ENCODE data around the gene RAB40B. TPM values are rescaled to one million over a fixed set of nuclear protein-coding genes. Genes with fewer than 3 reads are reported as not detected.

Gene RAB40B
- total and polyA plus RNA-seq, 8 donors: 3.4 to 15.8 (median 6.5) TPM

- no peak for FAIRE-seq
- intact Hi-C loops (cut with DNase I): no loop called here
Measured at GRCh38 chr17:82648742-82649331, 49.7 kb downstream of the RAB40B start.

DNA sequence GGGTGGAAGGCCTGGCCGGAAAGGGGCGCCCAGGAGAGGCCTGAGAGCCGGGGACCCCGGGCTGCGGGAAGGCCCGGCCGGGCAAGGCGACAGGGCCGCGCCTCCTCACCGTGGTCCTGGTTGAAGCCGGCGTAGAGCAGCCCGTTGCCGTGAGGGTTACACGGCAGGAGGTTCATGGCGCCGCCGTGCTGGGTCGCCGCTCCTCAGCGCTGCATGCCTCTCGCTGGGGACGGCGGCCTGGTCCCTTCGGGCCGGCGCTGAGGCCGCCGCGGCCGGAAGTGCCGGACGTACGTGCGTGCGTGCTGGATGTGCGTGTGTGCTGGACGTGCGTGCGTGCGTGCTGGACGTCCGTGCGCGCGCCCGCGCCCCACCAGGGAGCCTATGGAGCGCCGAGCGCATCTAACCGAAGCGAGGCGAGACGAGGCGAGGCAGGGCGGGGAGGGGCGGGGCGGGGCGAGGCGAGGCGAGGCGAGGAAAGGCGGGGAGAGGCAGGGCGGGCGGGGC, 50.3 kb downstream of the RAB40B start, which contains the start of gene WDR45B:
WDR45B (minus strand) TSS at position 280 of the 504 bp plus-strand sequence; CDS start at position 176, 104 bp downstream.
- 0 to 1% methylated on average over 37 to 65 of the region's 67 CpGs for WGBS, 2 donors
- DNase-seq (peak; percentile 92 to 99 (median 96)), ATAC-seq (peak; percentile 91 to 97 (median 95)), FAIRE-seq (no peak)
- peaks cover 5 to 21% (median 9%) of the 10 kb centered on the region in 3 donors for H3K4me1 ChIP-seq
- H3K9me3 ChIP-seq: no peaks in the 10 kb centered on the region
- intact Hi-C loops (cut with DNase I): no loop called here
- H3K4me3 ChIP-seq: peak within 1 kb of the TSS; percentile 98 to 99 (median 98)
- H3K36me3 ChIP-seq: no peaks in the 10 kb centered on the region
- TF ChIP-seq, protein P1, sequence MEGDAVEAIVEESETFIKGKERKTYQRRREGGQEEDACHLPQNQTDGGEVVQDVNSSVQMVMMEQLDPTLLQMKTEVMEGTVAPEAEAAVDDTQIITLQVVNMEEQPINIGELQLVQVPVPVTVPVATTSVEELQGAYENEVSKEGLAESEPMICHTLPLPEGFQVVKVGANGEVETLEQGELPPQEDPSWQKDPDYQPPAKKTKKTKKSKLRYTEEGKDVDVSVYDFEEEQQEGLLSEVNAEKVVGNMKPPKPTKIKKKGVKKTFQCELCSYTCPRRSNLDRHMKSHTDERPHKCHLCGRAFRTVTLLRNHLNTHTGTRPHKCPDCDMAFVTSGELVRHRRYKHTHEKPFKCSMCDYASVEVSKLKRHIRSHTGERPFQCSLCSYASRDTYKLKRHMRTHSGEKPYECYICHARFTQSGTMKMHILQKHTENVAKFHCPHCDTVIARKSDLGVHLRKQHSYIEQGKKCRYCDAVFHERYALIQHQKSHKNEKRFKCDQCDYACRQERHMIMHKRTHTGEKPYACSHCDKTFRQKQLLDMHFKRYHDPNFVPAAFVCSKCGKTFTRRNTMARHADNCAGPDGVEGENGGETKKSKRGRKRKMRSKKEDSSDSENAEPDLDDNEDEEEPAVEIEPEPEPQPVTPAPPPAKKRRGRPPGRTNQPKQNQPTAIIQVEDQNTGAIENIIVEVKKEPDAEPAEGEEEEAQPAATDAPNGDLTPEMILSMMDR (IDR thresholded peaks at IDR 0.05): no peak
- H3K27me3 ChIP-seq: no peaks in the 10 kb centered on the region
- peak within 1 kb of the TSS; percentile 76 to 98 (median 85) for H3K27ac ChIP-seq

More at GRCh38 chr17:82648742-82649331, 49.7 kb downstream of the RAB40B start:
- ATAC-seq (peak; percentile 4 to 12 (median 8)), DNase-seq (peak; percentile 66 to 90 (median 74))
- WGBS, 2 donors: 15 to 23% methylated on average over 14 to 22 of the region's 37 CpGs
- TF ChIP-seq, protein P1 (IDR thresholded peaks at IDR 0.05): no peak
- H3K9me3 ChIP-seq: no peaks in the 10 kb centered on the region
- no peaks in the 10 kb centered on the region for H3K27me3 ChIP-seq
- no peaks in the 10 kb centered on the region for H3K36me3 ChIP-seq
- H3K27ac ChIP-seq: peak overlapping the region in 1 of 4 donors; percentile 33
- peaks cover 5 to 15% (median 9%) of the 10 kb centered on the region in 3 donors for H3K4me1 ChIP-seq
- peak overlapping the region in 1 of 4 donors; percentile 31 for H3K4me3 ChIP-seq

- H3K27ac ChIP-seq: peak overlapping the region; percentile 76 to 98 (median 85)
- 1% methylated on average over 39 to 54 of the region's 54 CpGs for WGBS, 2 donors
- intact Hi-C loops (cut with DNase I): no loop called here
- no peaks in the 10 kb centered on the region for H3K27me3 ChIP-seq
- peak in 5 of 6 donors; percentile 47 to 80 (median 61) for DNase-seq
- no peak for FAIRE-seq
- TF ChIP-seq, protein P1 (IDR thresholded peaks at IDR 0.05): no peak
- peaks cover 0 to 2% (median 0%) of the 10 kb centered on the region in 3 donors for H3K36me3 ChIP-seq
- H3K4me3 ChIP-seq: peak overlapping the region; percentile 98 to 99 (median 98)
- H3K9me3 ChIP-seq: no peaks in the 10 kb centered on the region
- peaks cover 5 to 24% (median 9%) of the 10 kb centered on the region in 3 donors for H3K4me1 ChIP-seq
- peak; percentile 18 to 49 (median 38) for ATAC-seq
Measured at GRCh38 chr17:82647593-82648164, 50.8 kb downstream of the RAB40B start.

DNA sequence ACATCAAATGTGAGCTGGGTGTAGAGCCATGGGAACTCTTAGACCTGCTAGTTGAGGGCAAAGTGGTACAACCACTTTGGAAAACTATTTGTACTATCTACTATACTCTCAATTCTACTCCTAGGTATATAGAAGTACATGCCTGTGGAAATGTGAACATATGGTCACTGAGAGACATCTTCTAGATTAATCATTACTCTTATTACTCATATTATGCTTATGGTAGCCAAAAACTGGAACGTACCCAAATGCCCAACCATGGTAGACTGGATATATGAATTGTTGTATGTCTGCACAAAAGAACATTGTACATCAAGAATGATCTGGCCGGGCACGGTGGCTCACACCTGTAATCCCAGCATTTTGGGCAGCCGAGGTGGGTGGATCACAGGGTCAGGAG, 53.0 kb downstream of the RAB40B start:
- Histone ChIP-seq H3K4me3 (no peak overlapping the region), H3K27ac (no peak overlapping the region), H3K9me3 (no peaks in the 10 kb centered on the region), H3K36me3 (peaks cover 0 to 17% (median 0%) of the 10 kb centered on the region in 3 donors), H3K4me1 (peaks cover 5 to 24% (median 9%) of the 10 kb centered on the region in 3 donors), H3K27me3 (no peaks in the 10 kb centered on the region)
- ATAC-seq: no peak
- TF ChIP-seq, protein P1 (IDR thresholded peaks at IDR 0.05): no peak
- DNase-seq: peak in 2 of 6 donors; percentile 6 to 19
- FAIRE-seq: no peak
- intact Hi-C loops (cut with DNase I): no loop called here
- 87 to 88% methylated on average over 4 of the region's 4 CpGs for WGBS, 2 donors
